ENCODE results near the gene CHRNA4. TPM values are rescaled to one million over a fixed set of nuclear protein-coding genes. Genes with fewer than 3 reads are reported as not detected.

Gene CHRNA4
- total and polyA plus RNA-seq, 5 donors = 0.02 to 0.54 (median 0.27) TPM; not detected in 1

DNA sequence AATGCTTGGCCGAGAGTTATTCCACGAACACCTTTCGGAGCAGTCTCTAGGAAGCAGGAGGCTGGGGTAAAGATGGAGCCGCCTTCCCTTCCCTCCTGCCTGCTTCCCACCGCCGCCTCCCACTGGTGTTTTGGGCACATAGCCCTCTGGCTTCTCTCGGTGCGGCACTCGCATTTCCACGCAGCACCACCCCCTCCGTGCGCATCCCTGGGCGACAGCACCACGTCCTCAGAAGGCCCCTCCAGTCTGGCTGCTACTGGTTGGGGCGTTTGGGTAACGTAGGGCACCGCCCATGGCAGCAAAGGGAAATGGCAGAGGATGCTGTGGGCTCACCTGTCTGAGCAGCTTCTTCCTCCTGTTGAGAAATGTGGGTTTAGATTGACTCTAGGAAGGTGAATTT lies 65.7 kb downstream of the CHRNA4 start:
- Histone ChIP-seq H3K4me1 (ENCODE audit: control insufficient read depth, insufficient read depth, low read length) (no peaks in the 10 kb centered on the region), H3K9me3 (ENCODE audit: control insufficient read depth, low read length) (no peaks in the 10 kb centered on the region), H3K27me3 (ENCODE audit: control insufficient read depth, insufficient read depth) (no peaks in the 10 kb centered on the region), H3K4me3 (ENCODE audit: low read length) (no peak overlapping the region), H3K27ac (ENCODE audit: low read length) (no peak overlapping the region)
- DNase-seq (peak; percentile 10 to 49 (median 36)), ATAC-seq (no peak)
- intact Hi-C loops (cut with DNase I) = no loop called here
- WGBS = 30% methylated on average over 17 of the region's 17 CpGs

DNA sequence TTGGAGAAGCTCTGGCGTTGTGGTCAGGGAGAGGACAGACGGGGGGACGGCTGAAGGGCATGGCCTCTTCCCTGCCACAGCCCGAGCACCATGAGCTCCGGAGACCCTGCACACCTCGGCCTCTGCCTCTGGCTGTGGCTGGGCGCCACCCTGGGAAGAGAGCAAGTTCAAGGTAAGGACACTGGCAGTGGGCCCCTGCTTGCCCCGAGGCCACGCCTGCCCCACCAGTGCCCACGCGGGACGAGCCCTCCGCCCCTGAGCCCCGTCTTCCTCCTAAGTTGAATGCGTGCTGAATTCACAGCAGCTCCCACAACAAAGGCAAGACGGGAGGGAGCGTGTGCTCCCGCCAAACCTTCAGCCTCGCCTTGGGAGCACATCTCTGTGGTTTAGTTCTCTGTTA lies 66.1 kb downstream of the CHRNA4 start:
- intact Hi-C loops (cut with DNase I) = no loop called here
- H3K4me1 ChIP-seq (ENCODE audit: control insufficient read depth, insufficient read depth, low read length) = no peaks in the 10 kb centered on the region
- H3K27me3 ChIP-seq (ENCODE audit: control insufficient read depth, insufficient read depth) = no peaks in the 10 kb centered on the region
- no peaks in the 10 kb centered on the region for H3K9me3 ChIP-seq (ENCODE audit: control insufficient read depth, low read length)
- no peak overlapping the region for H3K4me3 ChIP-seq (ENCODE audit: low read length)
- 40% methylated on average over 19 of the region's 19 CpGs for WGBS
- DNase-seq (peak; percentile 11 to 46 (median 24)), ATAC-seq (no peak)
- H3K27ac ChIP-seq (ENCODE audit: low read length) = no peak overlapping the region

DNA sequence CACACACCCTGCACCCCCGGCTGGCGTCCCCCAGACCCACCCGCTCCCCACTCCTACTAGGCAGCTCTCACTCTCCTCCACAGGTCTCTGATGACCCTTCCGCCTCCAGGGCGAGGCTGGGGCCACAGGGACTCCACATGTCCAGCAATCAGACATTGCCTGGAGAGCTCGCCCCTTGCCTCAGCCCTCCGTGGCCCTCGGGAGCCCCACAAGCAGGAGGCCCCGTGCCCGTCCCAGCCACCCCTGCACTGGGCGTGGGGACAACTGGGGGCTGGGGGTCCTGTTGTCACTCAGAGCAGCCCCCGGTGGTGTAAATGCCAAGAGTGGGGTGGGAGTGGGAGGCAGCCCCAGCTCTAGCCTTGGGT lies 66.6 kb downstream of the CHRNA4 start:
- 77% methylated on average over 12 of the region's 12 CpGs for WGBS
- Histone ChIP-seq H3K4me1 (ENCODE audit: control insufficient read depth, insufficient read depth, low read length) (no peaks in the 10 kb centered on the region), H3K27ac (ENCODE audit: low read length) (no peak overlapping the region), H3K27me3 (ENCODE audit: control insufficient read depth, insufficient read depth) (no peaks in the 10 kb centered on the region), H3K4me3 (ENCODE audit: low read length) (no peak overlapping the region), H3K9me3 (ENCODE audit: control insufficient read depth, low read length) (no peaks in the 10 kb centered on the region)
- ATAC-seq (no peak), DNase-seq (peak in 2 of 3 donors; percentile 42 to 43)
- intact Hi-C loops (cut with DNase I) = no loop called here

DNA sequence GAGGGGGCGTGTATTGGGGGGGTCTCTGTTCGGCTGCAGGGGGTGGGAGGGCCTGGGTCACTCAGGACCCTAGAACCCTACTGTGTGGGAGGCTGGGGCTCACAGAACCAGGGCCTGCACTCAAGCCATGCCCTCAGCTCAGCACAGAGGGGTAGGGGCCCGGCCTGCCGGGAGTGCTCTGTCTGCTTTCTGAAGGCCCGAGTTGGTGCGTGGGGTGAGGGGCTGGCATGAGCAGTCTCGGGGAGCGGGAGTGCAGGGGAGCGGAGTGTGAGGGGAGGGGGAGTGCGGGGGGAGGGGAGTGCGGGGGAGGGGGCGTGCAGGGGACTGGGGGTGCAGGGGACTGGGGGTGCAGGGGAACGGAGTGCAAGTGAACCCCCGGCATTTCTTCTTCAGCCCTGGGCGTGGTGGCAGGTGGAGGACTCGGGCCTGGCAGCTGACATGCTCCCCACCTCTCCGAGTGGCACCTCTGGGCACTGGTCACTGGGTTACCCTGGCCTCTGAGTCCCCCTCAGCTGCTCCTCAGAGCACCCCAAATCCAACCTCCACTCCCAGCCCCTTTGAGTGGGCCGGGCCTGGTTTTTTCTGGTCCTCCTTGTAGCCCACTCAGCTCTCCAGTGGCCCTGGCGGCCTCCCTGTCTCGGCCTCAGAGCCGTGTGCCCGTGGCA lies 67.1 kb downstream of the CHRNA4 start:
- no peak overlapping the region for H3K4me3 ChIP-seq (ENCODE audit: low read length)
- no peak overlapping the region for H3K27ac ChIP-seq (ENCODE audit: low read length)
- H3K4me1 ChIP-seq (ENCODE audit: control insufficient read depth, insufficient read depth, low read length) = no peaks in the 10 kb centered on the region
- 53% methylated on average over 21 of the region's 22 CpGs for WGBS
- intact Hi-C loops (cut with DNase I) = no loop called here
- H3K27me3 ChIP-seq (ENCODE audit: control insufficient read depth, insufficient read depth) = no peaks in the 10 kb centered on the region
- no peaks in the 10 kb centered on the region for H3K9me3 ChIP-seq (ENCODE audit: control insufficient read depth, low read length)
- DNase-seq = peak; percentile 12 to 52 (median 13)
- ATAC-seq = no peak

DNA sequence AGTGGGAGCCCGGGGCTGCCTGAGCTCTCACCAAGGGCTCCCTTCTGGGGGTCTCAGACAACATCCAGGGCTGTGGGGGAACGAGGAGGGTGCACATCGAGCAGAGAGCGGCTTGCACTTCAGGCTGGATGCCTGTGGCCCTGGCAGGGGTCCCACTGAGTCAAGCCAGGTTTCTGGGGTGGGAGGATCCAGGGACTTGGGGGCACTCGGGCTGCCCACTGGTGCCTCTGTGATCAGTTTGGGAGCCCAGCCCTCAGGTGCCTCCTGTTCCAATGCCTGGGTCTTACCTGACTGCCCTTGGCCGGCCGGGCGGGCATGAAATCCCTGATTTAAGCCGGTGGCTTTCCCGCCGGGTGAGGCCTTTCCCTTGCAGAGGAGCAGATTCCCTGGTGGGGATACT lies 67.7 kb downstream of the CHRNA4 start:
- no peak for ATAC-seq
- Histone ChIP-seq H3K9me3 (ENCODE audit: control insufficient read depth, low read length) (no peaks in the 10 kb centered on the region), H3K27ac (ENCODE audit: low read length) (no peak overlapping the region), H3K4me1 (ENCODE audit: control insufficient read depth, insufficient read depth, low read length) (no peaks in the 10 kb centered on the region), H3K27me3 (ENCODE audit: control insufficient read depth, insufficient read depth) (no peaks in the 10 kb centered on the region), H3K4me3 (ENCODE audit: low read length) (no peak overlapping the region)
- DNase-seq = peak; percentile 11 to 46 (median 33)
- intact Hi-C loops (cut with DNase I) = no loop called here
- 50% methylated on average over 11 of the region's 11 CpGs for WGBS

Other genes with a start within 250 kb of the CHRNA4 start
- 10 to 100 TPM; 23.0 to 27.6 (median 25.2) TPM for gene YTHDF1, start 145.2 kb downstream of the CHRNA4 start, total RNA-seq
- 15.3 TPM for gene YTHDF1, start 145.2 kb downstream of the CHRNA4 start, polyA plus RNA-seq
- not detected for gene BIRC7, start 125.4 kb downstream of the CHRNA4 start, total RNA-seq
- gene BIRC7, start 125.4 kb downstream of the CHRNA4 start, polyA plus RNA-seq = not detected
- gene NKAIN4, start 106.9 kb downstream of the CHRNA4 start, total RNA-seq = not detected
- gene NKAIN4, start 106.9 kb downstream of the CHRNA4 start, polyA plus RNA-seq = not detected
- 10 to 100 TPM; 39.5 to 50.7 (median 41.7) TPM for gene ARFGAP1, start 88.5 kb downstream of the CHRNA4 start, total RNA-seq
- 36.9 TPM for gene ARFGAP1, start 88.5 kb downstream of the CHRNA4 start, polyA plus RNA-seq
- not detected for gene COL20A1, start 68.2 kb downstream of the CHRNA4 start, total RNA-seq
- gene COL20A1, start 68.2 kb downstream of the CHRNA4 start, polyA plus RNA-seq = not detected
- gene KCNQ2, start 111.3 kb upstream of the CHRNA4 start, total RNA-seq = 1 to 10 TPM in 2 of 4 donors, not detected in 2; 1.1 to 2.3 TPM
- under 0.01 TPM for gene KCNQ2, start 111.3 kb upstream of the CHRNA4 start, polyA plus RNA-seq
- gene EEF1A2, start 137.7 kb upstream of the CHRNA4 start, total RNA-seq = 1,000 to 10,000 TPM in 1 of 4 donors, 100 to 1,000 TPM in 3; 701 to 1,033 (median 894) TPM
- gene EEF1A2, start 137.7 kb upstream of the CHRNA4 start, polyA plus RNA-seq = 952 TPM
- 100 to 1,000 TPM; 143 to 244 (median 223) TPM for gene PPDPF, start 159.4 kb upstream of the CHRNA4 start, total RNA-seq
- gene PPDPF, start 159.4 kb upstream of the CHRNA4 start, polyA plus RNA-seq = 276 TPM
- gene PTK6, start 176.0 kb upstream of the CHRNA4 start, total RNA-seq = under 1 TPM in 2 of 4 donors, not detected in 2; 0.09 to 0.15 TPM
- 0.14 TPM for gene PTK6, start 176.0 kb upstream of the CHRNA4 start, polyA plus RNA-seq
- not detected for gene SRMS, start 186.4 kb upstream of the CHRNA4 start, total RNA-seq
- not detected for gene SRMS, start 186.4 kb upstream of the CHRNA4 start, polyA plus RNA-seq
- gene FNDC11, start 192.8 kb upstream of the CHRNA4 start, total RNA-seq = under 1 TPM in 3 of 4 donors, not detected in 1; 0.09 to 0.20 (median 0.17) TPM
- 0.14 TPM for gene FNDC11, start 192.8 kb upstream of the CHRNA4 start, polyA plus RNA-seq
- gene HELZ2, start 212.9 kb upstream of the CHRNA4 start, total RNA-seq = 10 to 100 TPM; 15.6 to 29.5 (median 16.2) TPM
- 8.7 TPM for gene HELZ2, start 212.9 kb upstream of the CHRNA4 start, polyA plus RNA-seq